Stimulated activated CD8-positive, alpha-beta memory T cell treated with anti-CD3 and anti-CD28 coated beads, Interleukin-15, amount 100 ng/mL, for 24 hours (primary cell): ENCODE data around the gene MEIS2.

ENCODE experiments used
- DNase-seq: peaks from one replicate; pipeline ENCODE4 v3.0.0-alpha.2; 2020; ENCODE audit warnings: low read depth

MEIS2 gene

GRCh38 chr15:37112971-37113670 lies 12.8 kb upstream of the MEIS2 start:
- DNase-seq, result no peak

DNA sequence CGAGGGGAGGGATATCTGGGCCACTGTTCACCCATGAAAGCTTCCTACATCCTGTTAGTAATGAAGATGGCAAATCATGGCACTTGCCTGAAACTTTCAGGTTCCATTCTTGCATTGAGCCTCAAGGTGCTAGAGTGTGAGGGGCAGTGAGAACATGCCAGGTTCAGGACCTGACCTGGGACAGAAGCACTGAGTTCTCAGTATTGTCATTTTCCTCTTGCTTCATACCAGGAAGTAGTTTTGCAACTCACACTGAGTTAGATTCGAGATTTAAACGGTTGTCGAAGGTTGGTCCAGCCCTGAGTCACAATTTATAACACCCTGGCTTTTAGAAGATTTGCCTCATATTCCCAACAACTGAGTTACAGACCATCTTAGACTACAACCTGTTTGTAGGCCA lies 11.8 kb upstream of the MEIS2 start:
- no peak for DNase-seq

- DNase-seq, result no peak
Measured at GRCh38 chr15:37111427-37111717, 11.0 kb upstream of the MEIS2 start.

- DNase-seq, result no peak
Measured at GRCh38 chr15:37109872-37110572, 9.7 kb upstream of the MEIS2 start.

- no peak for DNase-seq
Measured at GRCh38 chr15:37109168-37109871, 9.0 kb upstream of the MEIS2 start.

DNA sequence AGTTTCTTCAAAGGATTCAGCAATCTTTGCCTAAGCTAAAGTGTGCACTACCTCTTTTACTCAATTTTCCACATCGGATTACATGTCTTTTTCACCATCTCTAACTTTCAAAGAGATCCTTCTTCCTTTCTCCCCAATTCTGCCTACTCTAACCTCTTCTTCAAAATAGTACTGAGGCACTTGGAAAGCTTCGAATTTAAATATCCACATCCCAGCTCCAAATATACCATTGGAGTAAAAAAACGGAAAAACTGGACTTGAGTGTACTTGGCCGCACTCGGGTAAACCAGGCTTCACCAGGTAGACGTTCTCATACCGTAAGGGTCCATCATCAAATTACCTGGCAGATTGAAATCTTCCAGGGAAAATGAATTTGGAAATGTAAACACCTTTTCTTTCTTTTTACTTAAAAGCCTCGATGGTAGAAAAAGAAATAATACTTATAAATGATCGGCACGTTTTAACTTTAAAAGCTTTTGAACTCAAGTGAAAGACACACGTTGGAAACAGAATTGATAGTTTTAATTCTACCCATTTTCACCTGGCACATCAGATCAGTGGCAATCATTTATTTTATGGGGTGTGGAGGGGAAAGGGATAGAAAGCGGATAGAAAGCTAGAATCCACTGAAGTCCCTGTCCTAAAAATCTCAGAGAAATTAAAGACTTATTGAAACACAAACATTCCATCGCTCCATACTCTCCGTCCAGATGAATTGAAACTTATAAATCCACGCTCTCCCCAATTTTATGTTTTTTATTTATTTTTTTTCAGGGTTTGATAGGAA lies 8.2 kb upstream of the MEIS2 start:
- DNase-seq, result no peak

DNA sequence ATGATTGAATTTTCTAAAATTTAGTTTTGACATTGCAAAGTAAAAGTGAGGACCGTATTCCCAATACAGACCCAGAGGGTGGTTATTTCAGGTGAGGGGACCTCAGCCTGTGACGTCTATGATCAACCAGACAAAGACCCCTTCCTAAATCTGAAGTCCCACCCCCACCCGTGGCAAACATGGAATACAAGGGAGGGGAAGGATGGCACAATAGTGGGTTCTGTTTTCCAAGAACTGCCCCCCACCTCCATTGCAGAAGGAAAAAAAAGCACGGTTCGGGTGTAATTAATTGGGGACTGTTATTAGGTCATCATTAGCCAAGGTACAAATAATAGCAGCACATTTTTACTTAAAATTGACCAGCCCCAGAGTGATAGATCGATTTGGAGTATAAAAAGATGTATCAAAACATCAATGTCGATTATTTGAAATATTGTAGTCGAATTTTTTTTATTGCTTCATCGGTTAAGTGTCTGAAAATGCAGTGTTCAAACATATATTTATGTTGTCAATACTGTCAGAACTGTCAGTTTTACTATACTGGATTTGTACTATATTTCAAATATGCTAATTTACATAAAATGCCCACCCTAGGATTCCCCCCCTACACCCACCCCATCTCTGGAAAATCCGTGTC lies 7.5 kb upstream of the MEIS2 start:
- no peak for DNase-seq

GRCh38 chr15:37107071-37107743 lies 6.9 kb upstream of the MEIS2 start:
- no peak for DNase-seq

DNA sequence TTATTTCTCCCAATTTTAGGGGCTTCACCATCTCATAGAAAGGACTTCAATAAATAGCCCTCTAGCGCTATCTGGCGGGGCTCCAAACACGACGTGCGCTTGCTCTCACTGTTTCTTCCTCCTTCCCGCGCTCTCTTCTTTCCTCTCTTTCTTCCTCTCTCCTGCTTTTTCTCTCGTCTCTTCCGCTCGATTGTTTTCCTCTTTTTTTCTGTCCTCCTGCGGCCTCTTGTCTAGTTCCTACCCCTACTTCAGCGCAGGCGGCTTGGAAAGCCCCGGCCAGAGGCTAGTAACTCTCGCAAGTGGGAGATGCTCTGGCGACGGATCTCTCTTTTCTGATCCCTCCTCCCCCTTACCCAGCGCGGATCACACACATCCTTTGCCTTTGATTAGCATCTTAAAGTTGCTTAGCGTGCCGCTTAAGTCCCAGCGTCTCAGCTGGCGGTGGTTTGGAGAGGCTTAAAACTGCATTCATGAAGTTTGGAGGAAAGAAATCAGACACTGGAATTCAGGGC lies 6.2 kb upstream of the MEIS2 start:
- DNase-seq, result no peak

DNA sequence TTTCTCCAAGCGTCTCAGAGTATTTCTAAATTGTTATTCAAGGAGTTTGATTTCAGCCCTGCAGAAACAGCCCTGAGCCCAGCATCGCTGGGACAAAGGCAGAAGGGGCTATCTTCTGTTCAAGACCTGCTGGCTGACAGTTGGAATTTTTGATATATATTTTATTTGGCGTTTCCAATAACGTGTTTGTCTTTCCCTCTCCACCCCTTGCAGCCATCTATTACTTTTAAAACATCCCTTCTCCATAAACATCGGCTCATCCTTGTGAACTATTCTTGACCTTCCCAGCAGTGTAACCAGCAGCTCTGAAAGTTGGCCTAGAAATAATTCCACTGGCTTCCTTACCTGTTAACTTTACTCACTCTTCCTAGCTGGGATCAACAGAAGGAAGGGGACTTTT lies 5.5 kb upstream of the MEIS2 start:
- no peak for DNase-seq

DNA sequence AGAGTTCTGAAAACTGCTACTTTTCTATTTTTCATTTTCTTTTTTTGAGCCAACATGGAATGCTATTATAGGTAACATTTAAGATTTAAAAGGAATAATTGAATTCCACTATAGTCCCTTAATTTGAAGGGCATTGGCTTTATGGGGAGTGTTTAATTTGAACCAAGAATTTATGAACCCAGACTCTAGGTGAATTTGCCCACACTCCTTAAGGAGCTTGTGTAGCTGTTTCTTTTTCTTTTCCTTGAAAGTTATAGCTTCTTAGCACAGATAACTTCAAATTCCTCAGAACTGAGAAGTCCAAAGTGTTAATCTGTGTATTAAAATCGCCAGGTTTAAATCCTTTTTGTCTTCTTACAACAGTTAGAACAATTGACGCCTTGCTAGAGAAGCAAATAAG lies 4.7 kb upstream of the MEIS2 start:
- no peak for DNase-seq

DNA sequence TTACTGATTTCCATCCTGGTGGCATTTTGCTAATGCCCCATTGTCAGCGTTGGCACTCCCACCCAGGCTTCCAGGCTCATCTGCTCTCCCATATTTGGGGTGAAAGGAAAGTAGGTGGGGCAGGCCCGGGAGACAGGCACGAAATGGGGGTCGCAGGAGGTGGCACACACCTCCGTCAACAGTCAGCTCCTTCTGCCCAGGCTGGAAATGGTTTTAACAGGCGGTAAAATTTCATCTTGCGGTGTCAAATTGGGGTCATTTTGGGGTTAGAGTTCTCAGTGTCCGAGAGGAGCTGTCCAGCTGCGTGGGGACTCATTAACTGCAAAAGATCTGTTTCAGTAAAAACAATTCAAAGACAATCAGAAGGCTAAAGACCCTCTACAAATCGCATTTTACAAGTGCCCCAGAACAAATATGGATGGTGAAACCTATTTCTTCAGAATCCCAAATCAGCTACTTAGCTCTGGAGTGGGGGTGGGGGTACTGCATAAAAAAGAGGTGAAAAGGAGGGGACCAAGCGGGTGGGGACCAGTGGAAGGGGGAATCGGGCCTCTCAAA lies 4.2 kb upstream of the MEIS2 start:
- DNase-seq, result no peak

DNA sequence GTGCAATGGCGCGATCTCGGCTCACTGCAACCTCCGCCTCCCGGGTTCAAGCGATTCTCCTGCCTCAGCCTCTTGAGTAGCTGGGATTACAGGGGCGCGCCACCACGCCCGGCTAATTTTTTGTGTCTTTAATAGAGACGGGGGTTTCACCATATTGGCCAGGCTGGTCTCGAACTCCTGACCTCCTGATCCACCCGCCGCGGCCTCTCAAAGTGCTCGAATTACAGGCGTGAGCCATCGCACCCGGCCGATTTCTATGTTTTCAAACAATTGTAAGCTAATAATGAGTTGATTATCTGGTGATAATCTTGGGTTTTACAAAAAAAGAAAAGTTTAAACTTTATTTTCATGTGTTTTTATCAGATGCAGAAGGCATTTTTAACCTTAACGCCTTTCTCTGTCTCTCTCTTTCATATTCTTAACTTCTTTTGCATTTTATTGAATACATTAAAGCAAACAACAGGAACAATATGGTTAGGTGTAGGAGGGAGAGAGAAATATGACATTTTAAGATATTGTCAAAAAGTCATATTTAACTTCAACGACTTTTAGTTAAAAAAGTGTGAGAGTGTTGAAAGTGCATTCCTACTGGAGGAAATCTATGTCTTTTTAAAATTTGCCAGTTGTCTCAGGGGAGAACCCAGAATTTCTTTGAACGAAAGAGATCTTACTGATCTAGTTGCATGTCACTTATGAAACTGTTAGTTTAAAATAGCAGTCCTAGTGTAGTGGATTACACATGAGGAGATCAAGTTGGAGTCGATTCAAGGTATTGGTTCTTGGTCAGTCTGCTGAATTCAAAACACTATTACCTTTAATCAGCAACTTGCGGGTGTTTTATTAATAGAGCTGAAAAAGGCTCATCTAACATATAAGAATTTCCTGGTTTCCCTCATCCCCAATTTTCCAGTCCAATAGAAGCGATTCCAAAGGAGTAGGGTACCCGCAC lies 3.4 kb upstream of the MEIS2 start:
- DNase-seq, result no peak

- DNase-seq, result no peak
Measured at GRCh38 chr15:37103163-37103435, 2.8 kb upstream of the MEIS2 start.

DNA sequence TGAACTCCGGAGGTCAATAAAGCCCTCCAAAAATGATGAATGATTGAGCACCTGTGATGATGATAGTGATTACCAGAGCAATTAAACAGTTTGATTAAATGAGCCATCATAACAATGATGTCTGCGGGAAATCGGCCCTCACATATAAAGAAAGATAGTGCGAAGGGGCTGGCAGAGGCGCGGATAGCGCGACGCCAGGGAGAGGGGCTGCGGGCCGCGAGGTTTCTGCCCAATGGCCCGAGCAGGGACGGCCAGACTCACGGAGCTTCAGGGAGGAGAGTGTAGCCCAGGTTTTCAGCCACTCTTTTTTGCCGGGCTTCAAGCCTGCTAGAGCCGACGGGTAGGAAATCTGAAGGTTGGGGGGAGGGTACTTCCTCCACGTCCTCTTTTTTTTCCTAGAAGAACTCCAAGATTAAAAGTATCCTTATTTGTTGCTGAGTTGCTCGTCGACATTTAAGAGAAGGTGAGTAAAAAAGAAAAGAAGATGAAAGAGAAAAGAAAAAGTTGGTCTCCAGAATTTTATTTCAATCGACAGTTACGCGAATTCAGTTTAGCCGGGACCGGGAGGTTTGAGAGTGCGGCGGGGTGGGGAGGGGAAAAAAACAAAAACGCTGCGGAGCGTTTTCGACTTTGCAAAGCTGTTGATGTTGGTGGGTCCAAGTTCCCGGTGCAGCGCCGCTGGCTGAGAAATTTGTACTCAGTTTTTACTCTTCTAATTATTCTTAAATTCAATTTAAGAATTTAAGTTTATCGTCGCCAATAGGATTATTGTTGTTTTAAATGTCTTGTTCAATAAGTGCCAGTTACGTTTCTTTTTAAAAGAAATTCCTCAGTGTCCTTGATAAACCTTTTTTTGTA lies 2.2 kb upstream of the MEIS2 start:
- no peak for DNase-seq

GRCh38 chr15:37101980-37102304 lies 1.6 kb upstream of the MEIS2 start:
- DNase-seq, result no peak

- DNase-seq, result no peak
Measured at GRCh38 chr15:37100966-37101215, 542 bp upstream of the MEIS2 start.

DNA sequence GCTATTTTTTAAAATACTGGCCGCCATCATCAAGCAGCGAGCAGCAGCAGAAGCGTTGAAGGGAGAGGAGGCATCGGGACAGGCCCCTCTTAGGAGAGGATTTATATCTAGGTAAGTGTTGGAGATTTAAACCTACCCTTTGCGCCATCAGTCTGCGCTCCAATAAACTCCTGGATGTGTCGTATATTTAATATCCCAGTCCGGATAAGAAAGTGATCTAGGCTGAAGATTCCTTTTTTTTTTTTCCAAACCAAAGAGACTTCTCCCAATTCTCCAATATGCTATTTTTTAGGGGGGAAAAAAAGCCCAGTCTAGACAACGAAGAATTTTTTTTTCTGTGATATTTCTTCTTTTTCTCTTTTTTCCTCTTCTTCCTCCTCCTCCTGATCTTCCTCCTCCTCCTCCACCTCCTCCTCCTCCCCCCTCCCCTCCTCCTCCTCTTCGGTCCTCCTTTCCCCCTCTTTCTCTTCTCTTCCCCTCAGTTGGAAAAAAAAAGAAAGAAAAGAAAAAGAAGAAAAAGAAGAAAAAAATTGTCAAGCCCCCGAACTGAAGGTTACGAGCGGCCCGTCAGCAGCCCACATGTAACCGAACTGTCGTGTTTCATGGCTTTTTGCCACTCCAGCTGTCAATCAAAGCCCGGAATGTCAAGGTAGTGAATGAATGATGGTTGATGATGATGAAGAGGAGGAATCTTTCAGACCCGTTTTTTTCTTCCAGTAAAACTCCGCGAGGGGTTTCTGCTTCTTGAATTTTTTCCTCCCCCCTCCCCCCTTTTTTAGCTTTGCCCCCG lies 835 bp downstream of the MEIS2 start:
- no peak for DNase-seq
